GM10248 (cell line): ENCODE data around the gene ACAD10.

ENCODE experiments used
- CTCF ChIA-PET: fragments of 300-600 bp; sonication (Branson Sonifier 250); formaldehyde crosslinking; extraction: SDS; loops from one replicate; lab custom pipeline; 2021; ENCODE audit warnings: antibody characterized with exemption; lab: Yijun Ruan, JAX
- POLR2A ChIA-PET: fragments of 350-650 bp; sonication (Branson Sonifier 250); formaldehyde crosslinking; extraction: SDS; loops from one replicate; lab custom pipeline; 2020; ENCODE audit warnings: antibody characterized with exemption; lab: Yijun Ruan, JAX
- DNase-seq: peaks from one replicate; pipeline ENCODE4 v3.0.0; 2012; ENCODE audit errors: extremely low spot score
- TF ChIP-seq, protein P1 (sequence below): IDR thresholded peaks from 2 replicates; pipeline ENCODE4 v1.5.1; 2012; ENCODE audit warnings: mild to moderate bottlenecking, low read depth; ENCODE audit errors: extremely low read depth, missing control alignments, control extremely low read depth

Gene ACAD10

GRCh38 chr12:111767362-111768158 lies 81.7 kb downstream of the ACAD10 start:
- ChIA-PET CTCF (interaction anchor here (0.8 to 1.4 kb wide), 3 partner anchors 10 to 45 kb away, joined by 4 to 8 read pairs (median 7); no protein-coding TSS in a partner anchor), POLR2A (no interaction called here)
- DNase-seq, result no peak
- TF ChIP-seq, protein P1, sequence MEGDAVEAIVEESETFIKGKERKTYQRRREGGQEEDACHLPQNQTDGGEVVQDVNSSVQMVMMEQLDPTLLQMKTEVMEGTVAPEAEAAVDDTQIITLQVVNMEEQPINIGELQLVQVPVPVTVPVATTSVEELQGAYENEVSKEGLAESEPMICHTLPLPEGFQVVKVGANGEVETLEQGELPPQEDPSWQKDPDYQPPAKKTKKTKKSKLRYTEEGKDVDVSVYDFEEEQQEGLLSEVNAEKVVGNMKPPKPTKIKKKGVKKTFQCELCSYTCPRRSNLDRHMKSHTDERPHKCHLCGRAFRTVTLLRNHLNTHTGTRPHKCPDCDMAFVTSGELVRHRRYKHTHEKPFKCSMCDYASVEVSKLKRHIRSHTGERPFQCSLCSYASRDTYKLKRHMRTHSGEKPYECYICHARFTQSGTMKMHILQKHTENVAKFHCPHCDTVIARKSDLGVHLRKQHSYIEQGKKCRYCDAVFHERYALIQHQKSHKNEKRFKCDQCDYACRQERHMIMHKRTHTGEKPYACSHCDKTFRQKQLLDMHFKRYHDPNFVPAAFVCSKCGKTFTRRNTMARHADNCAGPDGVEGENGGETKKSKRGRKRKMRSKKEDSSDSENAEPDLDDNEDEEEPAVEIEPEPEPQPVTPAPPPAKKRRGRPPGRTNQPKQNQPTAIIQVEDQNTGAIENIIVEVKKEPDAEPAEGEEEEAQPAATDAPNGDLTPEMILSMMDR, result no peak

DNA sequence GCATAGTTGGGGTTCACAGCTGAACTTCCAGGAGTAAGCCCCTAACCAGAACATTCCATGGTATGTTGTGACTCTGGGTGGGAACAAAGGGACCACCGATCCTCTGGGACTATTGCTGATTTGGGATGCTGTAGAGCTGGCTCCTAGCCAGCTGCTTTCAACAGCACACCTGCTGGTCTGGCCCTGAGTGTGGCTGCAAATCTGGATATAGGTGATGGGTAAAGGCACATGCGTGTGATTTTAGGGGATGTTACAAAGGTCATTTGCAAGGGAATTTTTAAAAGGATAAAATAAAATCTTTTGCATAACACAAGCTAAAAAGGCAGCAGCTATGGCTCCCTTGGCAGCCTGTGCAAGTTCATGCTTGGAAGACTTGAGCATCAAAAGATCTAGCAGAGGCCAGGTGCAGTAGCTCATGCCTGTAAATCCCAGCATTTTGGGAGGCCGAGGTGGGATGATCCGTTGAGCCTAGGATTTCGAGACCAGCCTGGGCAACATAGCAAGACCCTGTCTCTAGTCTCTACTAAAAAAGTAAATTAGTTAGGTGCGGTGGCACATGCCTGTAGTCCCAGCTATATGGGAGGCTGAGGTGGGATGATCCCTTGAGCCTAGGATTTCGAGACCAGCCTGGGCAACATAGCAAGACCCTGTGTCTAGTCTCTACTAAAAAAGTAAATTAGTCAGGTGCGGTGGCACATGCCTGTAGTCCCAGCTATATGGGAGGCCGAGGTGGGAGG lies 82.5 kb downstream of the ACAD10 start:
- TF ChIP-seq, protein P1, result no peak
- no peak for DNase-seq
- CTCF ChIA-PET, result interaction anchor here (0.8 to 1.4 kb wide), 4 partner anchors 9 to 44 kb away, joined by 3 to 8 read pairs (median 6); no protein-coding TSS in a partner anchor
- POLR2A ChIA-PET, result no interaction called here

DNA sequence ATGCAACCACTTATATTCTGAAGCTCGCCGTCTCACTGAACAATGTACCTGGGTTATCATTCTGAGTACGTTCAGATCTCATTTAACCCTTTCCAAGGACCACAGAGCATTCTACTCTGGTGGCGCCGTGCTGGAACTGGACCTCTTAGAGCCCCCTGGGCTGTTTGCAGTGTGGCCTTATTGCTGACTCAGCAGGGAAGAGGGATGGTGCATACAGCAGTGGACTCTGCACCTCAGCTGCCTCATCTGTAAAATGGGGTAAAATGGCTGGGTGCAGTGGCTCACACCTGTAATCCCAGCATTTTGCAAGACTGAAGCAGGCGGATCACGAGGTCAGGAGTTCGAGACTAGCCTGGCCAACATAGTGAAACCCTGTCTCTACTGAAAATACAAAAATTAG lies 83.7 kb downstream of the ACAD10 start:
- POLR2A ChIA-PET, result interaction anchor here (0.6 kb wide), 1 partner anchor 41 kb away, joined by 4 read pairs; no protein-coding TSS in a partner anchor
- TF ChIP-seq, protein P1, result no peak

DNA sequence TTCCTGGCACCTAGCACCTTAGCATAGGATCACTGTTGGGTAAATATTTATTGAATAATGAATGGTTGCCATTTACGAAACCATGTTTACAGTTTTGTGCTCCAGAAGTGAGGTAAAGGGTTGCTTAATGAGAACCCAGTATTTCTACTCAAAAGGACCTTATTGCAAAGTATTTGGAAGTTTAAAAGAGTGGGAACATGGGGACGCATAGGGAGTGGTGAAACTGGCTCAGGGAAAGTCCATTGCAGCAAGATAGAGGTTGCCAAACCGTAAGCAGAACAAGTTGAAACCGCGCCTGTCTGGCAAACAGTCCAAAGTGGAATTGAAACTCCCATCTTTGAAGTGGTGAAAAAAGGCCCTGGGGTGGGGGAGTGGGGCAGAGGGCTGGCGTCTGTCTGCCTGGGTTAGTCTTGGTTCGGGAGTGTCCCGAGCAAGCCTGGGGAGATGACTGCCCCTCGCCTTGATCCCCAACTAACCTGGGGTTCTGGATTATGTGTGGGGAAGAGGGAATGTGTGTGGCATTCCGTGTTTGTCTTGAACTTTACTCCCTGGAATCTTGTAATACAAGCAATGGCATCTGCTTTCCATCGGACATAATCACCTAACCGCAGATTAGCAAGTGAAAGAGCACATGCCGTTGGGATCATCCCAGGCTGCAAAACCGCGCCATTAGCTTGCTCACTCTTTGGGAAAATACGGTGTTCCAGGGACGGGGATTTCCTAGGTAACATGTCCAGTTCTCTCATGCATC lies 88.1 kb downstream of the ACAD10 start:
- CTCF ChIA-PET, result interaction anchor here (2.7 kb wide), 1 partner anchor 39 kb away, joined by 17 read pairs; no protein-coding TSS in a partner anchor
- POLR2A ChIA-PET, result no interaction called here
- TF ChIP-seq, protein P1, result no peak
- no peak for DNase-seq

More for the DNA sequence above, 83.7 kb downstream of the ACAD10 start:
- CTCF ChIA-PET, result interaction anchor here (1.3 kb wide), 1 partner anchor 12 kb away, joined by 3 read pairs; no protein-coding TSS in a partner anchor
- no peak for DNase-seq

GRCh38 chr12:111775205-111776193 lies 89.6 kb downstream of the ACAD10 start:
- CTCF ChIA-PET, result interaction anchor here (1.2 to 2.7 kb wide), 5 partner anchors 11 to 37 kb away, joined by 3 to 17 read pairs (median 4); no protein-coding TSS in a partner anchor
- POLR2A ChIA-PET, result no interaction called here
- peak; percentile 83 for DNase-seq
- TF ChIP-seq, protein P1, result no peak
